Loucy (cell line): ENCODE results near the gene PROKR2.

Experiments
- EZH2phosphoT487 ChIP-seq: fragments of 200-600 bp; IDR thresholded peaks from 2 replicates; pipeline ENCODE4 v1.6.1; 2018; ENCODE audit warnings: antibody characterized with exemption, mild to moderate bottlenecking, moderate library complexity, borderline replicate concordance
- TF ChIP-seq, protein P1 (sequence below): fragments of 200-600 bp; sonication (generic); conservative IDR thresholded peaks from 2 replicates; pipeline ENCODE4 v1.5.1; 2014; ENCODE audit warnings: mild to moderate bottlenecking, antibody characterized with exemption, low read length

DNA sequence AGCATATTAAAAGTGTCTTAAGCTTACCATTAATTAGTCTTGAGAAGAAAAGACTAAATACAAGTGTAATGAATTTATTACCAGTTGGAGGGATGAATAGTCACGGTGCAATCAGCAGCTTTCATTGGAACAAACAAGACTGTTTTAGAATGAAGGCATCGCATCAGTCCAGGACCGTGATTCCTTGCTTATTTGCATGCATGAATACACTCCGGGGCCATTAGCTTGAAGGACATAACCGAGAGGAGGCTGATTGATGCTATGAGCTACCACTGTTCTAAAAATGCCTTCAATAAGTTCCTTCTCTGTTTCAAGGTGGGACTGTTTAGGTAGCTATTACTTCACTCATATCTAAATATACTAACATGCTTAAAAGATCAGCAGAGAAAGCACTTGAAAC is 17.9 kb downstream of the PROKR2 start:
- TF ChIP-seq, protein P1, sequence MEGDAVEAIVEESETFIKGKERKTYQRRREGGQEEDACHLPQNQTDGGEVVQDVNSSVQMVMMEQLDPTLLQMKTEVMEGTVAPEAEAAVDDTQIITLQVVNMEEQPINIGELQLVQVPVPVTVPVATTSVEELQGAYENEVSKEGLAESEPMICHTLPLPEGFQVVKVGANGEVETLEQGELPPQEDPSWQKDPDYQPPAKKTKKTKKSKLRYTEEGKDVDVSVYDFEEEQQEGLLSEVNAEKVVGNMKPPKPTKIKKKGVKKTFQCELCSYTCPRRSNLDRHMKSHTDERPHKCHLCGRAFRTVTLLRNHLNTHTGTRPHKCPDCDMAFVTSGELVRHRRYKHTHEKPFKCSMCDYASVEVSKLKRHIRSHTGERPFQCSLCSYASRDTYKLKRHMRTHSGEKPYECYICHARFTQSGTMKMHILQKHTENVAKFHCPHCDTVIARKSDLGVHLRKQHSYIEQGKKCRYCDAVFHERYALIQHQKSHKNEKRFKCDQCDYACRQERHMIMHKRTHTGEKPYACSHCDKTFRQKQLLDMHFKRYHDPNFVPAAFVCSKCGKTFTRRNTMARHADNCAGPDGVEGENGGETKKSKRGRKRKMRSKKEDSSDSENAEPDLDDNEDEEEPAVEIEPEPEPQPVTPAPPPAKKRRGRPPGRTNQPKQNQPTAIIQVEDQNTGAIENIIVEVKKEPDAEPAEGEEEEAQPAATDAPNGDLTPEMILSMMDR, result no peak
- TF ChIP-seq EZH2phosphoT487, result no peak
